Activated B cell treated with CpG ODN at 0.5 μM for 24 hours (primary cell): Measurements from ENCODE around the gene KRT80. TPM values are rescaled to one million over a fixed set of nuclear protein-coding genes. Genes with fewer than 3 reads are reported as not detected.

Source experiments
- ATAC-seq: fragments of 200-7000 bp; cut with Tn5 transposase; one replicate; pipeline ENCODE4 v1.10.0; 2021; ENCODE audit warnings: low read depth, mild to moderate bottlenecking, moderate library complexity
- CTCF ChIA-PET: fragments of 350-600 bp; sonication (Branson Sonifier 250); formaldehyde crosslinking; loops from one replicate; lab custom pipeline; 2021; ENCODE audit warnings: antibody characterized with exemption; lab: Charles Lee
- POLR2A ChIA-PET: fragments of 350-600 bp; sonication (Branson Sonifier 250); formaldehyde crosslinking; loops from one replicate; lab custom pipeline; 2021; ENCODE audit warnings: antibody characterized with exemption; lab: Charles Lee
- DNase-seq: peaks from one replicate; pipeline ENCODE4 v3.0.0; 2022
- H3K27ac Mint-ChIP-seq: one replicate; pipeline ENCODE4 v1.8.0; 2020; ENCODE audit warnings: mixed read lengths
- H3K27me3 Mint-ChIP-seq: one replicate; pipeline ENCODE4 v1.8.0; 2021; ENCODE audit warnings: mixed read lengths
- H3K36me3 Mint-ChIP-seq: one replicate; pipeline ENCODE4 v1.8.0; 2021; ENCODE audit warnings: low read depth, mixed read lengths
- H3K4me1 Mint-ChIP-seq: one replicate; pipeline ENCODE4 v1.8.0; 2021; ENCODE audit warnings: mixed read lengths
- H3K4me3 Mint-ChIP-seq: one replicate; pipeline ENCODE4 v1.8.0; 2020; ENCODE audit warnings: mild to moderate bottlenecking, mixed read lengths
- H3K9me3 Mint-ChIP-seq: one replicate; pipeline ENCODE4 v1.8.0; 2020; ENCODE audit warnings: mixed read lengths
- intact Hi-C: fragments of 100-400 bp; cut with micrococcal nuclease; formaldehyde crosslinking; loops from one replicate; pipeline ENCODE4 v1.15.1; 2024
- total RNA-seq: library from RNA; stranded (reverse); gene quantifications from 2 replicates; pipeline ENCODE4 v1.2.3, GENCODE V29; 2022
- TF ChIP-seq, protein P1 (sequence below): fragments of 200-600 bp; IDR thresholded peaks from one replicate; pipeline ENCODE4 v1.8.0; 2022; ENCODE audit warnings: antibody characterized with exemption, mild to moderate bottlenecking

Gene KRT80
- total RNA-seq, 1 donor from 2014 or later: not detected

DNA sequence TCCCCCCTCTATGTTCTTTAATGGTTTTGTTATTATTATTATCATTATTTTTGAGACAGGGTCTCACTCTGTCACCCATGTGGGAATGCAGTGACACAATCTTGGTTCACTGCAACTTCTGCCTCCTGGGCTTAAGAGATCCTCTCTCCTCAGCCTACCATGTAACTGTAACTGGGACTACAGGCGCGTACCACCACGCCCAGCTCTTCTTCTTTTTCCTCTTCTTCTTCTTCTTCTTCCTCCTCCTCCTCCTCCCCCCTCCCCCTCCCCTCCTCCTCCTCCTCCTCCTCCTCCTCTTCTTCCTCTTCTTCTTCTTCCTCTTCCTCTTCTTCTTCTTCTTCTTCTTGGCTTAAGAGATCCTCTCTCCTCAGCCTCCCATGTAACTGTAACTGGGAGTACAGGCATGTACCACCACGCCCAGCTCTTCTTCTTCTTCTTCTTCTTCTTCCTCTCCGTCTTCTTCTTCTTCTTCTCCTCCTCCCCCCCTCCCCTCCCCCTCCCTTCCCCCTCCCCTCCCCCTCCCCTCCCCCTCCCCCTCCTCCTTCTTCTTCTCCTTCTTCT lies 35.9 kb upstream of the KRT80 start:
- H3K27me3 Mint-ChIP-seq: peaks cover 40% of the 10 kb centered on the region
- no peak for ATAC-seq
- no peaks in the 10 kb centered on the region for H3K9me3 Mint-ChIP-seq
- H3K4me3 Mint-ChIP-seq: no peak overlapping the region
- no peaks in the 10 kb centered on the region for H3K36me3 Mint-ChIP-seq
- CTCF ChIA-PET: no interaction called here
- intact Hi-C loops: no loop called here
- TF ChIP-seq, protein P1, sequence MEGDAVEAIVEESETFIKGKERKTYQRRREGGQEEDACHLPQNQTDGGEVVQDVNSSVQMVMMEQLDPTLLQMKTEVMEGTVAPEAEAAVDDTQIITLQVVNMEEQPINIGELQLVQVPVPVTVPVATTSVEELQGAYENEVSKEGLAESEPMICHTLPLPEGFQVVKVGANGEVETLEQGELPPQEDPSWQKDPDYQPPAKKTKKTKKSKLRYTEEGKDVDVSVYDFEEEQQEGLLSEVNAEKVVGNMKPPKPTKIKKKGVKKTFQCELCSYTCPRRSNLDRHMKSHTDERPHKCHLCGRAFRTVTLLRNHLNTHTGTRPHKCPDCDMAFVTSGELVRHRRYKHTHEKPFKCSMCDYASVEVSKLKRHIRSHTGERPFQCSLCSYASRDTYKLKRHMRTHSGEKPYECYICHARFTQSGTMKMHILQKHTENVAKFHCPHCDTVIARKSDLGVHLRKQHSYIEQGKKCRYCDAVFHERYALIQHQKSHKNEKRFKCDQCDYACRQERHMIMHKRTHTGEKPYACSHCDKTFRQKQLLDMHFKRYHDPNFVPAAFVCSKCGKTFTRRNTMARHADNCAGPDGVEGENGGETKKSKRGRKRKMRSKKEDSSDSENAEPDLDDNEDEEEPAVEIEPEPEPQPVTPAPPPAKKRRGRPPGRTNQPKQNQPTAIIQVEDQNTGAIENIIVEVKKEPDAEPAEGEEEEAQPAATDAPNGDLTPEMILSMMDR: no peak
- H3K4me1 Mint-ChIP-seq: no peaks in the 10 kb centered on the region
- no peak overlapping the region for H3K27ac Mint-ChIP-seq
- POLR2A ChIA-PET: no interaction called here
- no peak for DNase-seq

DNA sequence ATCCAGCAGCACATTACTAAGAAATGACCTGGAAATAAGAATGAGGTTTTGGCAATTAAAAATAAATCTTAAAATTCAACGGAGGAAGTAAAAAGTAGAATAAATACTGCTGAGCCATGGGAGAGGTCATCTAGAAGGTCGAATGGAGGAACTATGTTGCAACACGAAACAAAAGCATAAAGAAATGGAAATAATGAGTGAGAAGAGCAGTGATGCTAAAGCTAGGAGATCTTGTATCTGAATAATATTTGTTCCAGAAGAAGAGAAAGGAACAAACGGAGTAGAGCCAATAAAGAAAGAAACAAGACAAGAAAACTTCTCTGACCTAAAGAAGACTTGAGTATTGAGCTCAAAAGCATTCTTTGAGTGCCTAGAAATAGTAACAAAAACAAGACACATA lies 34.6 kb upstream of the KRT80 start:
- H3K4me1 Mint-ChIP-seq: no peaks in the 10 kb centered on the region
- intact Hi-C loops: no loop called here
- no peaks in the 10 kb centered on the region for H3K36me3 Mint-ChIP-seq
- no peak overlapping the region for H3K27ac Mint-ChIP-seq
- ChIA-PET CTCF (no interaction called here), POLR2A (no interaction called here)
- TF ChIP-seq, protein P1: no peak
- ATAC-seq (no peak), DNase-seq (no peak)
- peaks cover 34% of the 10 kb centered on the region for H3K27me3 Mint-ChIP-seq
- no peaks in the 10 kb centered on the region for H3K9me3 Mint-ChIP-seq
- H3K4me3 Mint-ChIP-seq: no peak overlapping the region

DNA sequence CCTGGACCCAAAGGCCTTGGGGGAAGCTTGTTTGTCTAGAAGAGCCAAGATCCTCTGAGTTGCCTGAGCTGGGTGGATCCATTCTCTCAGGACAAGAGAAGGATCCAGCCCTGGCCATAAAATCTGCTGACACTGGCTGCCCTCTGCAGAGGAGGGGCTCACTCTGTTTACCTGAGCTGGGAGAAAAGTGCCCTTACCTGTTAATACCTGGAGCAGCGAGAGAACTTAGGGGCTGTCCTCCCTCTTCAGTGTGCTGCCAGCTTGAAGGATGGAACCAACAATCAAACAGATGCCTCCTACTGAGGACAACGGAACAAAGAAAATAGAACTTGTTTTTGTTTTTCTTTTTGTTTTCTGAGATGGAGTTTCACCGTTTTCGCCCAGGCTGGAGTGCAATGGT lies 33.9 kb upstream of the KRT80 start:
- ATAC-seq (no peak), DNase-seq (no peak)
- CTCF ChIA-PET: no interaction called here
- H3K36me3 Mint-ChIP-seq: no peaks in the 10 kb centered on the region
- intact Hi-C loops: no loop called here
- H3K4me3 Mint-ChIP-seq: no peak overlapping the region
- TF ChIP-seq, protein P1: no peak
- peaks cover 34% of the 10 kb centered on the region for H3K27me3 Mint-ChIP-seq
- H3K9me3 Mint-ChIP-seq: no peaks in the 10 kb centered on the region
- POLR2A ChIA-PET: no interaction called here
- H3K4me1 Mint-ChIP-seq: no peaks in the 10 kb centered on the region
- H3K27ac Mint-ChIP-seq: no peak overlapping the region

DNA sequence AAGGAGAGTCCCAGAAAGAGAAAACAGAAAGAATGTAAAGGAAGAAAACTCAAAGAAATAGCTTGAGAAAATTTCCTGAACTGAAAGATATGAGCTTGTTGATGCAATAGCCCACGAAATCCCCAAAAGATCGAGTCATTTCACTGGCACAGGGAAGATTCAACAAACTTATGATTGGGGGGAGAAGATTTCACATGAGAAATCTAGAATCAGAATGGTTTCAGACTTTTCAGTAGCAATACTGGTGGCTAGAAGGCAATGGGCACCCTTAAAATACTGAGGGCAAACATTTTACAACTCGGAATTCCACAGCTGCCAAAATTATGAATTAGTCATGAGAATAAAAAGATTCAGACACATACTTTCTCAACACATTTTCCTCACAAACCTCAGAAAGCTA lies 32.3 kb upstream of the KRT80 start:
- TF ChIP-seq, protein P1: no peak
- Mint-ChIP-seq H3K27ac (no peak overlapping the region), H3K27me3 (peaks cover 22% of the 10 kb centered on the region), H3K4me3 (no peak overlapping the region), H3K9me3 (no peaks in the 10 kb centered on the region), H3K36me3 (no peaks in the 10 kb centered on the region), H3K4me1 (no peaks in the 10 kb centered on the region)
- ChIA-PET CTCF (no interaction called here), POLR2A (interaction anchor here (0.5 kb wide), 1 partner anchor 9 kb away, joined by 4 read pairs; no protein-coding TSS in a partner anchor)
- DNase-seq (no peak), ATAC-seq (no peak)
- intact Hi-C loops: no loop called here

DNA sequence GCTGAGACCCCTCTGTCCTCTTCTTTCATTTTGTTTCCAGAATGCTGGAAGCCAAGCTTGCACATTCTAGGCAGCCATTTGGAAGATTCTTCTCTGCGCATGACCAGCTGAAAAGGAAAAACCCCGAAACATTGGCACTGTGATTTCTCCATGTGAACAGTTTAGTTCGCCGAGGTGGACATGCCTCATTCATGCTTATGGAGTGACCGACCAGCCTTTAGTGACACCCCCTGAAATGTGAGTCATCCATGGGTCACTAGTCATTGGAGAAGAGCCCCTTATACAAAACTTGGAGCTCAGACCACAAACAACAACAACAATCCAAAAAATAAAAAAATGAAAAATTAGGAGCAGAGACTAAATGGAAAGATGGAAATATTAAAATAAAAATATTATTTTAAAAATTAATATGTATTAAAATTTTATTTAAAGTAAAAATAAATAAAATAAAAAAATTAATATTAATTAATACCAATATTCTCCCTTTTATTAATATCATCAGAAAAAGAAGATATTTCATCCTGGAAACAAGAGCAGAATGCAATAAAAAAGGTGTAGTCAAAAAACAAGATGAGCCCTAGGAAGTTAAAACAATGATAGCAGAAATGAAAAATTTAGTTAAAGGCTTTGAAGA lies 31.7 kb upstream of the KRT80 start:
- no peak for ATAC-seq
- intact Hi-C loops: no loop called here

More for the DNA sequence above, 31.7 kb upstream of the KRT80 start:
- POLR2A ChIA-PET: no interaction called here
- Mint-ChIP-seq H3K27ac (no peak overlapping the region), H3K4me3 (no peak overlapping the region), H3K27me3 (peaks cover 22% of the 10 kb centered on the region), H3K4me1 (no peaks in the 10 kb centered on the region), H3K36me3 (no peaks in the 10 kb centered on the region), H3K9me3 (no peaks in the 10 kb centered on the region)
- no peak for DNase-seq
- TF ChIP-seq, protein P1: no peak
- CTCF ChIA-PET: no interaction called here
